Esophagus muscularis mucosa (tissue), 4 donors: ENCODE results near the gene KPNA5. TPM values are rescaled to one million over a fixed set of nuclear protein-coding genes. Genes with fewer than 3 reads are reported as not detected.
"Not testable (repeated sequence)": the region's sequence is repeated elsewhere in the genome, so short reads cannot be mapped to it uniquely, and the experiment has no call there.

Experiments
- DNase-seq: peaks from one replicate; pipeline ENCODE4 v3.0.0-alpha.2; 2017; ENCODE audit errors: extremely low spot score
- H3K27ac ChIP-seq, 4 donors: fragments of 200-600 bp; sonication (generic); replicated peaks in 1 of 4; 1 replicate in 3 of 4; 2 replicates in 1 of 4; pipeline ENCODE4 v1.5.1; 2016 to 2019; ENCODE audit warnings: mild to moderate bottlenecking in 1 of 4
- H3K27me3 ChIP-seq, 4 donors: fragments of 200-600 bp; sonication (generic); one replicate each; pipeline versions ENCODE4 v1.5.1 to v1.6.0; 2016 to 2019
- H3K36me3 ChIP-seq, 4 donors: fragments of 200-600 bp; sonication (generic); one replicate each; pipeline ENCODE4 v1.5.1; 2016 to 2019
- H3K4me1 ChIP-seq, 4 donors: fragments of 200-600 bp; sonication (generic); one replicate each; pipeline ENCODE4 v1.5.1; 2016 to 2019
- H3K4me3 ChIP-seq, 4 donors: fragments of 200-600 bp; sonication (generic); 1 replicate in 2 of 4; 2 replicates in 2 of 4; pipeline ENCODE4 v1.5.1; 2016 to 2019; ENCODE audit warnings: mild to moderate bottlenecking in 4 of 4, moderate library complexity in 1 of 4
- H3K9me3 ChIP-seq, 4 donors: fragments of 200-600 bp; sonication (generic); 1 replicate in 3 of 4; 2 replicates in 1 of 4; pipeline ENCODE4 v1.5.1; 2016 to 2019
- CTCF ChIP-seq, 3 experiments: fragments of 200-600 bp in 2 of 3; fragments of 450-650 bp in 1 of 3; sonication (generic) in 2 of 3; IDR thresholded peaks; one replicate each; pipeline ENCODE4 v1.5.1; 2017 to 2019; ENCODE audit warnings: antibody characterized with exemption in 3 of 3, mild to moderate bottlenecking in 2 of 3, moderate library complexity in 1 of 3
- EP300 ChIP-seq: sonication (generic); formaldehyde crosslinking; IDR thresholded peaks from one replicate; pipeline ENCODE4 v1.6.1; 2017; ENCODE audit warnings: antibody characterized with exemption
- POLR2A ChIP-seq: fragments of 450-650 bp; IDR thresholded peaks from one replicate; pipeline ENCODE4 v1.6.1; 2017; ENCODE audit warnings: antibody characterized with exemption, moderate library complexity, mild to moderate bottlenecking, low read depth
- POLR2AphosphoS5 ChIP-seq, 2 donors: sonication (generic); formaldehyde crosslinking; IDR thresholded peaks; one replicate each; pipeline ENCODE4 v1.6.1; 2017; ENCODE audit warnings: antibody characterized with exemption in 2 of 2
- WGBS: methylation state at CpG from one replicate; pipeline ENCODE4 v1.1.5; 2018; 5-methylcytosine and 5-hydroxymethylcytosine counted together
- intact Hi-C: fragments of 100-400 bp; cut with DNase I; formaldehyde crosslinking; loops from one replicate; pipeline ENCODE4 v1.15.1; 2023
- total RNA-seq, 4 donors: library from RNA; depleted of rRNA; stranded (reverse); fragments of >200 nt; gene quantifications; one replicate each; pipeline versions ENCODE4 v1.1.0 to v1.2.1, GENCODE V29; 2016

The KPNA5 gene
- total RNA-seq, 4 donors from 2014 or later = 8.7 to 15.0 (median 12.7) TPM

GRCh38 chr6:116685437-116685993 is 4.5 kb downstream of the KPNA5 start:
- no peaks in the 10 kb centered on the region for H3K27me3 ChIP-seq
- 100% methylated on average over 2 of the region's 2 CpGs for WGBS
- H3K36me3 ChIP-seq = peaks cover 0 to 8% (median 5%) of the 10 kb centered on the region in 4 donors
- no peak overlapping the region for H3K27ac ChIP-seq
- no peaks in the 10 kb centered on the region for H3K9me3 ChIP-seq
- TF ChIP-seq CTCF (IDR thresholded peaks at IDR 0.05) (no peak), POLR2A (no peak), POLR2AphosphoS5 (IDR thresholded peaks at IDR 0.05) (no peak), EP300 (no peak)
- no peak overlapping the region for H3K4me3 ChIP-seq
- peaks cover 11 to 33% (median 18%) of the 10 kb centered on the region in 4 donors for H3K4me1 ChIP-seq
- no peak for DNase-seq
- intact Hi-C loops = no loop called here

- H3K4me3 ChIP-seq, intact Hi-C loops, DNase-seq, H3K27me3 ChIP-seq, H3K27ac ChIP-seq, H3K9me3 ChIP-seq: not testable (repeated sequence)
- Histone ChIP-seq H3K36me3 (peaks cover 0 to 14% (median 5%) of the 10 kb centered on the region in 4 donors), H3K4me1 (peaks cover 9 to 31% (median 17%) of the 10 kb centered on the region in 4 donors)
- 85% methylated on average over 2 of the region's 2 CpGs for WGBS
These were observed 5.6 kb downstream of the KPNA5 start for GRCh38 chr6:116686475-116687101.

GRCh38 chr6:116691154-116691553 is 10.1 kb downstream of the KPNA5 start:
- H3K4me1 ChIP-seq = peaks cover 0 to 10% (median 0%) of the 10 kb centered on the region in 4 donors
- 93% methylated on average over 5 of the region's 5 CpGs for WGBS
- intact Hi-C loops = no loop called here
- H3K4me3 ChIP-seq = no peak overlapping the region
- H3K36me3 ChIP-seq = peaks cover 0 to 19% (median 10%) of the 10 kb centered on the region in 4 donors
- no peak for TF ChIP-seq CTCF (IDR thresholded peaks at IDR 0.05)
- no peak for TF ChIP-seq EP300
- TF ChIP-seq POLR2A = no peak
- no peak for TF ChIP-seq POLR2AphosphoS5 (IDR thresholded peaks at IDR 0.05)
- no peak for DNase-seq
- H3K27ac ChIP-seq = no peak overlapping the region
- H3K9me3 ChIP-seq = no peaks in the 10 kb centered on the region
- no peaks in the 10 kb centered on the region for H3K27me3 ChIP-seq

GRCh38 chr6:116692873-116693272 is 11.9 kb downstream of the KPNA5 start:
- intact Hi-C loops, DNase-seq, H3K4me1 ChIP-seq, H3K27me3 ChIP-seq, H3K9me3 ChIP-seq, H3K4me3 ChIP-seq, H3K27ac ChIP-seq: not testable (repeated sequence)
- 91% methylated on average over 4 of the region's 4 CpGs for WGBS
- peaks cover 0 to 19% (median 10%) of the 10 kb centered on the region in 4 donors for H3K36me3 ChIP-seq

GRCh38 chr6:116693275-116693674 is 12.3 kb downstream of the KPNA5 start:
- WGBS = 95% methylated on average over 3 of the region's 3 CpGs
- H3K4me1 ChIP-seq, intact Hi-C loops, H3K9me3 ChIP-seq, H3K4me3 ChIP-seq, H3K27ac ChIP-seq, DNase-seq, H3K27me3 ChIP-seq: not testable (repeated sequence)
- H3K36me3 ChIP-seq = peaks cover 0 to 19% (median 10%) of the 10 kb centered on the region in 4 donors

- Histone ChIP-seq H3K4me1 (no peaks in the 10 kb centered on the region), H3K27ac (no peak overlapping the region), H3K4me3 (no peak overlapping the region), H3K36me3 (peaks cover 0 to 24% (median 9%) of the 10 kb centered on the region in 4 donors), H3K27me3 (no peaks in the 10 kb centered on the region), H3K9me3 (no peaks in the 10 kb centered on the region)
- WGBS = 83% methylated on average over 2 of the region's 2 CpGs
- intact Hi-C loops = no loop called here
- TF ChIP-seq POLR2A (no peak), POLR2AphosphoS5 (IDR thresholded peaks at IDR 0.05) (no peak), CTCF (IDR thresholded peaks at IDR 0.05) (no peak), EP300 (no peak)
- no peak for DNase-seq
These were observed 14.4 kb downstream of the KPNA5 start for GRCh38 chr6:116695401-116695800.
